ENCODE data around the gene MGST2.

GRCh38 chr4:139630126-139630495 lies 35.5 kb upstream of the MGST2 start:
- TF ChIP-seq EZH2 (IDR thresholded peaks at IDR 0.05; ENCODE audit: low read length) (no peak), CTCF (optimal IDR thresholded peaks at IDR 0.05 in 1 of 3, IDR thresholded peaks at IDR 0.05 in 1 of 3, conservative IDR thresholded peaks at IDR 0.05 in 1 of 3; ENCODE audit: extremely low read depth in 1 of 3, insufficient read depth in 2 of 3, low read length in 3 of 3) (no peak)

Measured in keratinocyte (primary cell).